Suprapubic skin (tissue), 4 donors: ENCODE data around the gene AFF2. TPM values are rescaled to one million over a fixed set of nuclear protein-coding genes. Genes with fewer than 3 reads are reported as not detected.

ENCODE experiments used
- DNase-seq, 2 donors: peaks; one replicate each; pipeline ENCODE4 v3.0.0-alpha.2; 2019; ENCODE audit warnings: low spot score in 2 of 2
- H3K27ac ChIP-seq: fragments of 200-600 bp; sonication (generic); one replicate; pipeline ENCODE4 v1.5.1; 2019
- H3K27me3 ChIP-seq: fragments of 200-600 bp; sonication (generic); one replicate; pipeline ENCODE4 v1.5.1; 2019
- H3K36me3 ChIP-seq: fragments of 200-600 bp; sonication (generic); one replicate; pipeline ENCODE4 v1.5.1; 2019
- H3K4me1 ChIP-seq: fragments of 200-600 bp; sonication (generic); one replicate; pipeline ENCODE4 v1.5.1; 2019
- H3K4me3 ChIP-seq: fragments of 200-600 bp; sonication (generic); one replicate; pipeline ENCODE4 v1.5.1; 2019; ENCODE audit warnings: mild to moderate bottlenecking
- H3K9me3 ChIP-seq: fragments of 200-600 bp; sonication (generic); one replicate; pipeline ENCODE4 v1.5.1; 2019
- EP300 ChIP-seq: sonication (generic); formaldehyde crosslinking; IDR thresholded peaks from one replicate; pipeline ENCODE4 v1.6.1; 2017; ENCODE audit warnings: antibody characterized with exemption
- POLR2A ChIP-seq, 2 donors: fragments of 450-650 bp; IDR thresholded peaks; one replicate each; pipeline ENCODE4 v1.6.1; 2017; ENCODE audit warnings: antibody characterized with exemption in 2 of 2, mild to moderate bottlenecking in 2 of 2, moderate library complexity in 2 of 2
- POLR2AphosphoS5 ChIP-seq, 3 donors: sonication (generic); formaldehyde crosslinking; IDR thresholded peaks; one replicate each; pipeline ENCODE4 v1.6.1; 2017; ENCODE audit warnings: antibody characterized with exemption in 3 of 3
- WGBS: methylation state at CpG from one replicate; pipeline ENCODE4 v1.1.5; 2018; 5-methylcytosine and 5-hydroxymethylcytosine counted together
- total RNA-seq, 4 donors: library from RNA; depleted of rRNA; stranded (reverse); fragments of >200 nt; gene quantifications; one replicate each; pipeline ENCODE4 v1.1.0, GENCODE V29; 2016
- TF ChIP-seq, protein P1 (sequence below), 2 donors: fragments of 200-600 bp in 1 of 2; fragments of 450-650 bp in 1 of 2; sonication (generic) in 1 of 2; IDR thresholded peaks; one replicate each; pipeline ENCODE4 v1.5.1; 2016 to 2019; ENCODE audit warnings: antibody characterized with exemption in 2 of 2, mild to moderate bottlenecking in 1 of 2, moderate library complexity in 1 of 2

Gene AFF2
- total RNA-seq, 4 donors from 2014 or later: 0.72 to 3.0 (median 1.6) TPM

DNA sequence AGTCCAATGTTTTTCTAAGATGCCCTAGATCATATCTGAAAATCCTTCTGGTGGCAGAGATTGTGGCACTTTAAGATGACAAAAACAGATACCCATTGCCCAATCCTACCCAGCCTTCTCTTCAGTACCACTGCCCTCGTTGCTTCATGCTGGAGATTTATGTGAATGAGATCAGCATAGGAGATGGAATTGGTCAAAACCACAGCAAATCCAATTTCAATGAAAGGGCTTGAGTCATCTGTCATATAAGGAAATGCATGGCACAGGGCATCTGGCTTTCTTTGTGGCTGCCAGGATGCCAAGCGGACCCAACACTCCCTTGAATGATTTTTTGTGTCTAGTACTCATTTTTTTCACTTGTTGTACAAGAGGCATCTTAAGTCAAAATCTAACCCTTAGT, 16.8 kb downstream of the AFF2 start:
- WGBS: 60% methylated on average over 2 of the region's 2 CpGs
- Histone ChIP-seq H3K4me3 (no peak overlapping the region), H3K9me3 (no peaks in the 10 kb centered on the region), H3K4me1 (no peaks in the 10 kb centered on the region), H3K27me3 (no peaks in the 10 kb centered on the region), H3K36me3 (no peaks in the 10 kb centered on the region), H3K27ac (no peak overlapping the region)
- no peak for DNase-seq
- TF ChIP-seq POLR2AphosphoS5 (IDR thresholded peaks at IDR 0.05) (no peak), POLR2A (IDR thresholded peaks at IDR 0.05) (no peak), EP300 (no peak)
- TF ChIP-seq, protein P1, sequence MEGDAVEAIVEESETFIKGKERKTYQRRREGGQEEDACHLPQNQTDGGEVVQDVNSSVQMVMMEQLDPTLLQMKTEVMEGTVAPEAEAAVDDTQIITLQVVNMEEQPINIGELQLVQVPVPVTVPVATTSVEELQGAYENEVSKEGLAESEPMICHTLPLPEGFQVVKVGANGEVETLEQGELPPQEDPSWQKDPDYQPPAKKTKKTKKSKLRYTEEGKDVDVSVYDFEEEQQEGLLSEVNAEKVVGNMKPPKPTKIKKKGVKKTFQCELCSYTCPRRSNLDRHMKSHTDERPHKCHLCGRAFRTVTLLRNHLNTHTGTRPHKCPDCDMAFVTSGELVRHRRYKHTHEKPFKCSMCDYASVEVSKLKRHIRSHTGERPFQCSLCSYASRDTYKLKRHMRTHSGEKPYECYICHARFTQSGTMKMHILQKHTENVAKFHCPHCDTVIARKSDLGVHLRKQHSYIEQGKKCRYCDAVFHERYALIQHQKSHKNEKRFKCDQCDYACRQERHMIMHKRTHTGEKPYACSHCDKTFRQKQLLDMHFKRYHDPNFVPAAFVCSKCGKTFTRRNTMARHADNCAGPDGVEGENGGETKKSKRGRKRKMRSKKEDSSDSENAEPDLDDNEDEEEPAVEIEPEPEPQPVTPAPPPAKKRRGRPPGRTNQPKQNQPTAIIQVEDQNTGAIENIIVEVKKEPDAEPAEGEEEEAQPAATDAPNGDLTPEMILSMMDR (IDR thresholded peaks at IDR 0.05): no peak

DNA sequence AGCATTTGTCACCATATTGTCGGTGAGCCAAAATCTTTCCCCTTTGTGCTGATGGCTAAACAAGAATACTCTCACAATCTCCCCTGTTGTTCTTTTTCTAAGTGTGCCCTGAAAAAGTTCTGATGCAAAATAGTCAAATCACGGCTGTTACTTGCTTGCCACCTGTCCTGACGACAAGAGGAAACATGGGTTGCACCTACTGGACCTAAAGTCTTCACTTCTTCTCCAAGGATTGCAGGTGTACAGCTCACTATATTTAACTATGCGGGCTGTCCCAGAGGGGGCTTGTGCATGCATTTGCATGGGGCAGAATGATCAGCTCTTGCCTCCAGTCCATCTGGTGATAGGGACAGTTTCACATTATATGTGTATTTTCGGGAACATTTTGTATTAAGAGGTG, 21.6 kb downstream of the AFF2 start:
- Histone ChIP-seq H3K27ac (no peak overlapping the region), H3K36me3 (no peaks in the 10 kb centered on the region), H3K4me1 (no peaks in the 10 kb centered on the region), H3K27me3 (no peaks in the 10 kb centered on the region), H3K4me3 (no peak overlapping the region), H3K9me3 (no peaks in the 10 kb centered on the region)
- TF ChIP-seq POLR2A (IDR thresholded peaks at IDR 0.05): no peak
- TF ChIP-seq, protein P1 (IDR thresholded peaks at IDR 0.05): no peak
- TF ChIP-seq POLR2AphosphoS5 (IDR thresholded peaks at IDR 0.05): no peak
- TF ChIP-seq EP300: no peak
- 79% methylated on average over 5 of the region's 5 CpGs for WGBS
- no peak for DNase-seq

DNA sequence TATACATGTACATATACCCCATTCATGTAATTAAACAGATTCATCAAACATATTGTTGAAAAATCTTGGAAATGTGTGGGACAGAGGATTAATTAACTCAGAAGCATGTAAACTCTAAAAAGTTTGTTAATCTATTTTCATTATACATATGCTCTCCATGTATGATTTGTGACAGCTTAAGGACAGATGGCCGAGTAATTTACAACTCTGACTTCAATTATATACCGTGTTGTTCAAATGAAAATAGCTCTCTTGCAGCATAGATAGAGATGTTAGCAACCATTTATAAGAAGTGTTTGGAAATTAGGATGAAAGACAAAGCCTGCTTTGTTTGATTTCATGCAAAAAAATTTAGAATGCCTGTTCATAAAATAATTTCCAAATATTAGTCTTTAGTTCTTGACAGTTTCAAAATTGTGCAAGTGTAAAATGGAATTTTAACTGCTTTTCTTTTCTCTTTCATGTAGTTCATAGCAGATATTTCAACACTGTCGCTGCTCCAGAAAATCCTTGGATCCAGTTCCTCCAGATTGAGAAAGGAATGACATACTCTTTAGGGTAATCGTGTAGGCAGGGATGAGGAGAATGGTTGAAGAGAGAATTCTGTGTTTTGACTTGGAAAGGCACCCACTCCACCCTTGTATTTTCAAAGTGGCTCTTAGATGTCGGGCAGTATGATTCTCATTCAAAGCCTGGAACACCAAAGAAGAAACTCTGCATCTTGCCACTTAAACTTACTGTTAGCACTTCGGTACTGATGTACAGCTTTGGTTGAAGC, 23.1 kb downstream of the AFF2 start:
- no peaks in the 10 kb centered on the region for H3K36me3 ChIP-seq
- no peak overlapping the region for H3K4me3 ChIP-seq
- no peaks in the 10 kb centered on the region for H3K4me1 ChIP-seq
- DNase-seq: no peak
- 44% methylated on average over 6 of the region's 6 CpGs for WGBS
- no peaks in the 10 kb centered on the region for H3K9me3 ChIP-seq
- TF ChIP-seq POLR2AphosphoS5 (IDR thresholded peaks at IDR 0.05): no peak
- TF ChIP-seq, protein P1 (IDR thresholded peaks at IDR 0.05): no peak
- no peak for TF ChIP-seq POLR2A (IDR thresholded peaks at IDR 0.05)
- TF ChIP-seq EP300: no peak
- H3K27me3 ChIP-seq: no peaks in the 10 kb centered on the region
- H3K27ac ChIP-seq: no peak overlapping the region

DNA sequence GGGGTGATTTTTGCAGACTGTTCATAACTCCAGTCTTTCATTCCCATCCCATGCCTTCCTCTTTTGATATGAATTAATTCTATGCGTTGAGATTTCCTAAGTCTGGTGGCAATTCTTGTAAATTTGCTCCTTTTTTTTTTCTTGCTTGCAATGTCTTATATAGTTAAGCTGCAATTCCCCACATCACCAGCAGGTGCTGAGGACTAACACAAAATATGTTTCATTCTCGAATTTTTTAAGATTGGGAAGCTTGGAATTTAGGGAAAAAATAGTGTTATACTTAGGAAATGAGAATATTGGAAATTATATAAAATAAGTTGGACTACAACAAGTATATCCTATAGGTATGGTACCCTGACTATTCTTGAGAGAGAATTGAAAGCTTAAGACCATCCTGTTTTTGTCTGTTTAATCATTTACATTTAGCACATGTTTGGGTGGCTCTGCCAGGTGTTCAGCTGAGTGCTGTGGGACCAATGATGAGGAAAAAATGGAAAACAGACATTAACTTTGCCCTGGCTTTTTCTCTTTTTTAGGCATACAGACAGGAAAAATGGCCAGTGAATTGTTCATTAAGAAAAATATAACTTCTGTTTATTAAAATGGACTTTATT, 30.2 kb downstream of the AFF2 start:
- TF ChIP-seq, protein P1 (IDR thresholded peaks at IDR 0.05): peak in 1 of 2 donors; percentile 47
- TF ChIP-seq POLR2A (IDR thresholded peaks at IDR 0.05) (no peak), POLR2AphosphoS5 (IDR thresholded peaks at IDR 0.05) (no peak), EP300 (no peak)
- no peak overlapping the region for H3K27ac ChIP-seq
- no peaks in the 10 kb centered on the region for H3K9me3 ChIP-seq
- WGBS: 30% methylated on average over 2 of the region's 2 CpGs
- no peaks in the 10 kb centered on the region for H3K4me1 ChIP-seq
- H3K27me3 ChIP-seq: no peaks in the 10 kb centered on the region
- no peak for DNase-seq
- H3K36me3 ChIP-seq: no peaks in the 10 kb centered on the region
- no peak overlapping the region for H3K4me3 ChIP-seq

DNA sequence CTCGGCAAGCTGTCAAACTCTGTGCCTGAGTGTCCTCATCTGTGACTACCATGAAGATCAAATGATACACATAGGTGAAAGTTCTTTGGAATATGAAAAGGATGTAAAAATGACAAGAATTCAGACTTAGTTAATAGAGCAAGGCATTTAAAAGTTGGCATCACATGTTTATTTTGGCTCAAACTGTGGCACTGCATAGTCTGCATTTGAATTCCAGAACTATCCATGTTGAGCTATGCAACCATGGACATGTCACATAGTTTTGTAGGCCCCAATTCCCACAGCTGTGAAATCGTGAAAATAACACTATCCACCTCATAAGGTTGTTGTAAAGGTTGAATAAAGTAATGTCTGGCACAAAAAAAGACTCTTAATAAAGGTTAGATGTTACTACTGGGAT, 33.9 kb downstream of the AFF2 start:
- Histone ChIP-seq H3K9me3 (no peaks in the 10 kb centered on the region), H3K36me3 (no peaks in the 10 kb centered on the region), H3K4me3 (no peak overlapping the region), H3K27me3 (no peaks in the 10 kb centered on the region), H3K4me1 (no peaks in the 10 kb centered on the region), H3K27ac (no peak overlapping the region)
- TF ChIP-seq POLR2A (IDR thresholded peaks at IDR 0.05) (no peak), POLR2AphosphoS5 (IDR thresholded peaks at IDR 0.05) (no peak), EP300 (no peak)
- TF ChIP-seq, protein P1 (IDR thresholded peaks at IDR 0.05): no peak
- no peak for DNase-seq
- 68% methylated on average over 2 of the region's 2 CpGs for WGBS
